ENCODE measurements around the gene ECD.

ECD gene

GRCh38 chr10:73167783-73168464, at the start of gene ECD, which contains the start of gene FAM149B1:
Gene ECD (minus strand): TSS chr10:73168008. CDS start chr10:73163937, 4,071 bp downstream.
Gene FAM149B1 (plus strand): TSS chr10:73168119. CDS start chr10:73168340, 221 bp downstream.
- peak; percentile 64 to 75 for DNase-seq

DNA sequence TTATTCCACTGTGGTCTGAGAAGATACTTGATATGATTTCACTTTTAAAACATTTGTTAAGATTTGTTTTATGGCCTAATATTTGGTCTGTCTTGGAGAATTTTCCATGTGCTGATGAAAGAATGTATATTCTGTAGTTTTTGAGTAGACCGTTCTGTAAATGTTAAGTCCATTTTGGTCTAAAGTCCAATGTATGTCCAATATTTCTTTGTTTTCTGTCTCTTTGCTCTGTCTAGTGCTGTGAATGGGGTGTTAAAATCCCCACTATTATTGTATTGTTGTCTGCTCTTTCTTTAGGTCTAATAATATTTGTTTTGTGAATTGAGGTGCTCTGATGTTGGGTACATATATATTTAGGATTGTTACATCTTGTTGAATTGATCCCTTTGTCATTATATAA, 47.9 kb upstream of the ECD start:
- DNase-seq = no peak

DNA sequence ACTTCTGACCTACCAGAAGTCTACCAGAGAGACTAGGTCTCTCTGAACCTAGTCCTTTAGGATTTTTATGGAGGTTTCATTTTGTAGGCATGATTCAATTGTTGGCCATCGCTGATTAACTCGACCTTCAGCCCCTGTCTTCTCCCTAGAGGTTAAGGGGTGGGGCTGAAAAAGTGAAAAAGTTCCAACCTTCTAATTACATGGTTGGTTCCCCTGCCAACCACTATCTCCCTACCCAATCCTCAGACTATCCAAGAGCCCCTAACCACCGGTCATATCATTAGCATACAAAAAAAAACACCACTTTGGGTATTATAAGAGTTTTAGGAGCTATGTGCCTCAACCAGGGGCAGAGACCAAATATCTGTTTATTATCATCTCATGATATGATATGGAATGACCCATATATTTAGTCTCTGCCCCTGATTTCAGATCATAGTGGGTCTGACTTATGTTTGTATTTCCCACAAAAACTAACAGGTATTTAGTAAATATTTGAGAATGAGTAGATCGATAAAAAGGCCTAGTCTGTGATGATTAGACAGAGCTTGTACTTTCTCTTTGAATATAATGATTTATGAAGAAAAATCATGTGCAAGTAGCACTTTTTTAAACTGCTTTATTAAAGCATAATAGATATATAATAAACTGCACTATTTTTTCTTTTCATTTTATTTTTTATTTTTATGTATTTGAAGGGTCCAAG, 43.5 kb upstream of the ECD start:
- DNase-seq = no peak

DNA sequence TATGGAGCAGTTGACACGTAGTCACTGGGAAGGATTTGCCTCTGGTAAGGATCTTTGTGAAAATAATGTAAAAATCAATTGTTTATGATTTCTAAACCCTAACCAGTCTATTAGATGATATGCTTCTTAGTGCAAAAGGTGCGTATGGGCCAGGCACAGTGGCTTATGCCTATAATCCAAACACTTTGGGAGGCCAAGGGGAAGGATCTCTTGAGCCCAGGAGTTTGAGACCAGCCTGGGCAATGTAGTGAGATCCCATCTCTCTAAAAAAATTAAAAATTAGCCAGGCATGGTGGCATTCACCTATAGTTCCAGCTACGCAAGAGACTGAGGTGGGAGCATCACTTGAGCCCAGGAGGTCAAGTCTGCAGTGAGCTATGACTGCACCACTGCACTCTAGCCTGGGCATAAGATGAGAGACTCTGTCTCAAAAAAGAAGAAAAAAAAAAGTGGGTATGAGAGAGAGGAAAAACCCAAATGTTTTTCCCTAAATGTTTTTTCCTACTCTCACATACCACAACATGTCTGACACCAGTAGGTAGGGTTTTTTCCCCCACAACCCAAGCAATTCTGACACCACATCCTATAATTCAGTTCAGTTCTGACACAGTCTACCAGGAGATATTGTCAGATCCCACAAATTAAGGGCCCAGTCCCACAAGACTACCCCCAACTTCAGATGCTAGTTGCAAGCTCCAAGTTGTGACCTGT, 42.7 kb upstream of the ECD start:
- no peak for DNase-seq

- DNase-seq = no peak
Observed at GRCh38 chr10:73209705-73210104, 41.9 kb upstream of the ECD start.

GRCh38 chr10:73207883-73208282, 40.1 kb upstream of the ECD start:
- no peak for DNase-seq

DNA sequence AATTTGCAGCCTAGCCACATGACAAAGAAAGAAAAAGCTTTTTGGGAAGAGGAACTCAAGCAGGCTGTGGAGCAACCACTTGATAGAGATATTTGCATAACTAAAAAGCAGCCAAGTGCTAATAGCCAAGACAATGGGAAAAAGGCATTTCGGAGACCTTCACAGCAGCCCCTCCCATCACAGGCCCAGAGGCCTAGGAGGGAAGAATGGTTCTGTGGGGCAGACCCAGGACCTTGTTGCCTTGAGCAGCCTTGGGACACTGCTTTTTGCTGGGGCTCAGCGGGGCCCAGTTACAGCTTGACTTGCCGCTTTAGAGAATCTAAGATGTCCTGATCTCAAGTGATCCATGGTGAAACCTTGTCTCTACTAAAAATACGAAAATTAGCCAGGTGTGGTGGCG, 38.6 kb upstream of the ECD start:
- DNase-seq = no peak

GRCh38 chr10:73205890-73206289, 38.1 kb upstream of the ECD start:
- no peak for DNase-seq

GRCh38 chr10:73205081-73205480, 37.3 kb upstream of the ECD start:
- DNase-seq = no peak

DNA sequence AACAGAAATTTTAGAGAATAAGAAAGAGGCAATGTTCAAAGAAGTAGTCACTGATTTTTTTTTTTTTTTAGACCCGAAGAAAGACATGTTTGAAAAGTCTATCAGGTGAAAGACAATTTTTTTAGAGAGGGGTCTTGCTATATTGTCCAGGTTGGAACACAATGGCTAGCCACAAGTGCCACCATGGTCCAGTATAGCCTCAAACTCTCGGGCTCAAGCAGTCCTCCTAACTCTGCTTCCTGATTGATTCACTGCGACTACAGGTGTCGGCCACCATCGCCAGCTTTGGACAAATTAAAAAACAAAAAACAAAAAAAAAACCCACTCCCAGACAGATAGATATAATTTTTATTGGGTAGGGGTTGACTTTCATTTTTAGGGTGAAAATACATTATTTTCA, 22.4 kb upstream of the ECD start:
- no peak for DNase-seq

GRCh38 chr10:73186266-73186665, 18.5 kb upstream of the ECD start:
- no peak for DNase-seq

DNA sequence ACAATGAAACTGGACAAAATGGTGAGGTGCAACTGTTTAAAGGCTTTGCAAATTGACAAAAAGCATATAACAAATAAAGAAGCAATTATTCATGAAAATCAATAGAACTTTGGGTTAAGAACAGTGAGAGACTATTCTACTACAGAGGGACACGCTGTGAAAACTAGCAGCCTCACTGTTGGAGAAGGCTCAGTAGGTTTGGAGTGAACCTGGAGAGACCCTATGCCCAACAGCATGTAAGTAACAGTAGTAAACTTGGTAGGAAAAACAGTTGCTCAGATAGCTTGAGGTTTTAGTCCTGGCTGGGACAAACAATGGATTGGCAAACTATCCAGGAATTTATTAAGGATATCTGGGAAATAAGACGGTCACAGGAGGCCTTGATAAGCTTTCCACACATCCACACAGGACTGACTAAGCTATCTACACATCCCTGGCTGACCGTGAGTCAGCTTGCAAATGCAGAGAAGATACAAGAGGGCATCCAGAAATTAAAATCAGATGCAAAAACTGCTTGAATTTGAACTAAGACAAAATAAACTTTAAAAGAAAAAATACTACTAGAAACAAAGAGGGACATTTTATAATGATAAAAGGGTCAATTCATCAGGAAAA, 16.0 kb upstream of the ECD start:
- no peak for DNase-seq

GRCh38 chr10:73182568-73182967, 14.8 kb upstream of the ECD start:
- no peak for DNase-seq

GRCh38 chr10:73174148-73174925, 6.5 kb upstream of the ECD start:
- no peak for DNase-seq

GRCh38 chr10:73172867-73173266, 5.1 kb upstream of the ECD start:
- no peak for DNase-seq

- no peak for DNase-seq
Observed at GRCh38 chr10:73169320-73169719, 1.5 kb upstream of the ECD start.

DNA sequence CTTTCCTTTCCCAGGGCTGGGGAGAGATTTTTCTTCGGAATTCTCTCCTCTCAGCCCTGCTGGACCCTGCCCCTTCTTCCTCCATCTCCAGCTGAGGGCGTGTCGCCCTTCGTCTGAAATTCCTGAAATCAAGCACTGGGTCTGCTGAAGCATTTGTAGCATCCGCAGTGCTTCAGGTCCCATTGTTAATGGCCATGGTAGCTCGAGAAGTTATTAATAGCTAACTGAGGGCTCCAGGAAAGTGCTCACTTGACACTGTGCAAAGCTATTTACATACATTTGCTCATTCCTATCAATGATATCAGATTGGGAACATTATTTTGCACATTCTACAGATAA, 626 bp upstream of the ECD start:
- peak in 1 of 2 experiments; percentile 30 for DNase-seq

- DNase-seq = no peak
Observed at GRCh38 chr10:73167458-73167782, 388 bp downstream of the ECD start.

- no peak for DNase-seq
Observed at GRCh38 chr10:73166972-73167371, 836 bp downstream of the ECD start.

DNA sequence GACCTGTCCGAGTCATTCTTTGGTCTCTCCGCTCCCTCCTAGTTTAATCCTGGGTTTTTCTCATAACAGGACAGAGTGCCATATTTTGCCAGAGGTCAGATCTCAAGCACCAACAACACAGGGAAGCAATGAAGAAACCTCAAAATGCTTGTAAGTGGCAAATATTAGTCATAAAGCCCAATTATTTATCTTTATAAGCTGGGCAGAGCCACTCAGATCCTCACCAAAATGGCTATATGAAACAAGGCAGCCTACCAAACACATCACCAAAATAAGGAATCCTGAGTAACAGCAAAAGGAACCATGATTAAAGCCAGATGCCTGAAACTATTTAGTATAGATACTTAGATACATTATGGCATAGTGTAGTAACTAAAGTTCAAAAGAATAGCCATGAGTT, 4.7 kb downstream of the ECD start:
- no peak for DNase-seq

- no peak for DNase-seq
Observed at GRCh38 chr10:73161662-73162061, 6.1 kb downstream of the ECD start.

- no peak for DNase-seq
Observed at GRCh38 chr10:73161079-73161478, 6.7 kb downstream of the ECD start.

GRCh38 chr10:73159038-73159648, 8.7 kb downstream of the ECD start:
- peak; percentile 25 to 41 for DNase-seq

All from AML-193 (cell line).